ENCODE measurements around the gene MYO15A. TPM values are rescaled to one million over a fixed set of nuclear protein-coding genes. Genes with fewer than 3 reads are reported as not detected.

MYO15A gene
- total and polyA plus RNA-seq, 2 experiments from 2014 or later = 2.4 to 2.8 TPM

- H4K20me1 ChIP-seq (ENCODE audit: insufficient read depth, poor library complexity, severe bottlenecking) = no peaks in the 10 kb centered on the region
Measured at GRCh38 chr17:18115517-18115916, 7.0 kb downstream of the MYO15A start.

GRCh38 chr17:18116078-18116477 lies 7.5 kb downstream of the MYO15A start:
- Histone ChIP-seq H3K27ac (no peak overlapping the region), H3K9me2 (replicated peaks; ENCODE audit: insufficient read depth) (no peaks in the 10 kb centered on the region), H3K4me3 (no peak overlapping the region), H3K79me2 (no peaks in the 10 kb centered on the region), H3K36me3 (replicated peaks; ENCODE audit: insufficient read depth, low read depth) (no peaks in the 10 kb centered on the region), H3K4me1 (ENCODE audit: insufficient read depth) (no peaks in the 10 kb centered on the region), H3K9me3 (ENCODE audit: low read depth) (no peaks in the 10 kb centered on the region), H3K27me3 (no peaks in the 10 kb centered on the region), H2AFZ (no peak overlapping the region), H4K20me1 (ENCODE audit: insufficient read depth, poor library complexity, severe bottlenecking) (no peaks in the 10 kb centered on the region), H3K4me2 (no peak overlapping the region)
- 96% methylated on average over 5 of the region's 5 CpGs for WGBS (ENCODE audit: low lambda C conversion rate, missing lambda C conversion rate)
- TF ChIP-seq, protein P1, sequence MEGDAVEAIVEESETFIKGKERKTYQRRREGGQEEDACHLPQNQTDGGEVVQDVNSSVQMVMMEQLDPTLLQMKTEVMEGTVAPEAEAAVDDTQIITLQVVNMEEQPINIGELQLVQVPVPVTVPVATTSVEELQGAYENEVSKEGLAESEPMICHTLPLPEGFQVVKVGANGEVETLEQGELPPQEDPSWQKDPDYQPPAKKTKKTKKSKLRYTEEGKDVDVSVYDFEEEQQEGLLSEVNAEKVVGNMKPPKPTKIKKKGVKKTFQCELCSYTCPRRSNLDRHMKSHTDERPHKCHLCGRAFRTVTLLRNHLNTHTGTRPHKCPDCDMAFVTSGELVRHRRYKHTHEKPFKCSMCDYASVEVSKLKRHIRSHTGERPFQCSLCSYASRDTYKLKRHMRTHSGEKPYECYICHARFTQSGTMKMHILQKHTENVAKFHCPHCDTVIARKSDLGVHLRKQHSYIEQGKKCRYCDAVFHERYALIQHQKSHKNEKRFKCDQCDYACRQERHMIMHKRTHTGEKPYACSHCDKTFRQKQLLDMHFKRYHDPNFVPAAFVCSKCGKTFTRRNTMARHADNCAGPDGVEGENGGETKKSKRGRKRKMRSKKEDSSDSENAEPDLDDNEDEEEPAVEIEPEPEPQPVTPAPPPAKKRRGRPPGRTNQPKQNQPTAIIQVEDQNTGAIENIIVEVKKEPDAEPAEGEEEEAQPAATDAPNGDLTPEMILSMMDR (IDR thresholded peaks at IDR 0.05; ENCODE audit: poor library complexity) = no peak
- no peak for TF ChIP-seq EZH2phosphoT487 (IDR thresholded peaks at IDR 0.05; ENCODE audit: low read depth, severe bottlenecking, unreplicated experiment)
- no peak for TF ChIP-seq EZH2 (IDR thresholded peaks at IDR 0.05; ENCODE audit: borderline replicate concordance)
- DNase-seq (ENCODE audit: low spot score) = no peak

More at GRCh38 chr17:18115517-18115916, 7.0 kb downstream of the MYO15A start:
- H3K79me2 ChIP-seq = no peaks in the 10 kb centered on the region
- H3K9me3 ChIP-seq (ENCODE audit: low read depth) = no peaks in the 10 kb centered on the region
- no peaks in the 10 kb centered on the region for H3K4me1 ChIP-seq (ENCODE audit: insufficient read depth)
- no peaks in the 10 kb centered on the region for H3K27me3 ChIP-seq
- H3K4me3 ChIP-seq = no peak overlapping the region
- 76% methylated on average over 7 of the region's 7 CpGs for WGBS (ENCODE audit: low lambda C conversion rate, missing lambda C conversion rate)
- no peak overlapping the region for H3K27ac ChIP-seq
- H3K9me2 ChIP-seq (replicated peaks; ENCODE audit: insufficient read depth) = no peaks in the 10 kb centered on the region
- no peak for DNase-seq (ENCODE audit: low spot score)
- H3K4me2 ChIP-seq = no peak overlapping the region
- TF ChIP-seq EZH2 (IDR thresholded peaks at IDR 0.05; ENCODE audit: borderline replicate concordance) = no peak
- TF ChIP-seq EZH2phosphoT487 (IDR thresholded peaks at IDR 0.05; ENCODE audit: low read depth, severe bottlenecking, unreplicated experiment) = no peak
- TF ChIP-seq, protein P1 (IDR thresholded peaks at IDR 0.05; ENCODE audit: poor library complexity) = no peak
- H2AFZ ChIP-seq = no peak overlapping the region
- H3K36me3 ChIP-seq (replicated peaks; ENCODE audit: insufficient read depth, low read depth) = no peaks in the 10 kb centered on the region

- Histone ChIP-seq H3K4me2 (no peak overlapping the region), H3K4me3 (no peak overlapping the region), H3K27ac (no peak overlapping the region), H3K36me3 (replicated peaks; ENCODE audit: insufficient read depth, low read depth) (no peaks in the 10 kb centered on the region), H4K20me1 (ENCODE audit: insufficient read depth, poor library complexity, severe bottlenecking) (no peaks in the 10 kb centered on the region), H3K4me1 (ENCODE audit: insufficient read depth) (no peaks in the 10 kb centered on the region), H3K79me2 (no peaks in the 10 kb centered on the region), H3K9me2 (replicated peaks; ENCODE audit: insufficient read depth) (no peaks in the 10 kb centered on the region), H2AFZ (no peak overlapping the region), H3K27me3 (no peaks in the 10 kb centered on the region), H3K9me3 (ENCODE audit: low read depth) (no peaks in the 10 kb centered on the region)
- WGBS (ENCODE audit: low lambda C conversion rate, missing lambda C conversion rate) = 83% methylated on average over 1 of the region's 1 CpG
- TF ChIP-seq EZH2 (IDR thresholded peaks at IDR 0.05; ENCODE audit: borderline replicate concordance) (no peak), EZH2phosphoT487 (IDR thresholded peaks at IDR 0.05; ENCODE audit: low read depth, severe bottlenecking, unreplicated experiment) (no peak)
- TF ChIP-seq, protein P1 (IDR thresholded peaks at IDR 0.05; ENCODE audit: poor library complexity) = no peak
- no peak for DNase-seq (ENCODE audit: low spot score)
Measured at GRCh38 chr17:18117533-18117932, 9.0 kb downstream of the MYO15A start.

Measured in hepatocyte (in vitro differentiated cells).